GM23338 (cell line): ENCODE data around the gene PTRHD1. TPM values are rescaled to one million over a fixed set of nuclear protein-coding genes. Genes with fewer than 3 reads are reported as not detected.

Experiments
- ATAC-seq: fragments of 200-7000 bp; cut with Tn5 transposase; 3 replicates; pipeline ENCODE4 v1.9.1; 2020
- DNase-seq: peaks from one replicate; pipeline ENCODE4 v3.0.0-alpha.2; 2015; ENCODE audit warnings: low spot score
- H2AFZ ChIP-seq: fragments of 200-600 bp; sonication (generic); 2 replicates; pipeline ENCODE4 v1.8.0; 2016; ENCODE audit warnings: antibody characterized with exemption, mild to moderate bottlenecking, moderate library complexity
- H3F3A ChIP-seq: fragments of 200-600 bp; sonication (generic); replicated peaks from 2 replicates; pipeline ENCODE4 v1.8.0; 2017; ENCODE audit warnings: antibody characterized with exemption, mixed run types, low read depth
- H3K27ac ChIP-seq: fragments of 200-600 bp; sonication (generic); 2 replicates; pipeline ENCODE4 v1.6.1; 2016; ENCODE audit warnings: low read depth
- H3K27me3 ChIP-seq: fragments of 200-600 bp; sonication (generic); 2 replicates; pipeline ENCODE4 v1.8.0; 2016; ENCODE audit warnings: mild to moderate bottlenecking, mixed run types, moderate library complexity; ENCODE audit not compliant: insufficient read depth
- H3K36me3 ChIP-seq: fragments of 200-600 bp; sonication (generic); 2 replicates; pipeline ENCODE4 v1.8.0; 2016; ENCODE audit warnings: mild to moderate bottlenecking; ENCODE audit not compliant: insufficient read depth
- H3K4me1 ChIP-seq: fragments of 200-600 bp; sonication (generic); 2 replicates; pipeline ENCODE4 v1.8.0; 2016; ENCODE audit warnings: mild to moderate bottlenecking, moderate library complexity; ENCODE audit not compliant: insufficient read depth
- H3K4me2 ChIP-seq: fragments of 200-600 bp; sonication (generic); 2 replicates; pipeline ENCODE4 v1.7.1; 2017; ENCODE audit warnings: mixed run types
- H3K4me3 ChIP-seq: fragments of 200-600 bp; sonication (generic); 2 replicates; pipeline ENCODE4 v1.6.1; 2016; ENCODE audit warnings: mixed run types
- H3K79me2 ChIP-seq: fragments of 200-600 bp; sonication (generic); replicated peaks from 2 replicates; pipeline ENCODE4 v1.8.0; 2017; ENCODE audit warnings: mild to moderate bottlenecking; ENCODE audit not compliant: insufficient read depth
- H3K9me2 ChIP-seq: fragments of 200-600 bp; sonication (generic); 2 replicates; pipeline ENCODE4 v1.8.0; 2017; ENCODE audit not compliant: insufficient read depth
- H4K20me1 ChIP-seq: fragments of 200-600 bp; sonication (generic); replicated peaks from 2 replicates; pipeline ENCODE4 v1.8.0; 2017; ENCODE audit warnings: mild to moderate bottlenecking; ENCODE audit not compliant: insufficient read depth
- H3K27ac Mint-ChIP-seq: 2 replicates; pipeline ENCODE4 v1.8.0; 2020; ENCODE audit warnings: inconsistent platforms, mild to moderate bottlenecking, moderate library complexity, mixed read lengths
- H3K27me3 Mint-ChIP-seq: 3 replicates; pipeline ENCODE4 v1.8.0; 2022; ENCODE audit warnings: low read depth, mild to moderate bottlenecking, moderate library complexity, mixed read lengths, inconsistent platforms; ENCODE audit not compliant: insufficient read depth, poor library complexity
- H3K36me3 Mint-ChIP-seq: 3 replicates; pipeline ENCODE4 v1.8.0; 2021; ENCODE audit warnings: low read depth, mild to moderate bottlenecking, inconsistent platforms, moderate library complexity, mixed read lengths
- H3K4me1 Mint-ChIP-seq: 3 replicates; pipeline ENCODE4 v1.8.0; 2020; ENCODE audit warnings: mild to moderate bottlenecking, inconsistent platforms, mixed read lengths
- H3K4me3 Mint-ChIP-seq: 3 replicates; pipeline ENCODE4 v1.8.0; 2021; ENCODE audit warnings: moderate library complexity, mild to moderate bottlenecking, inconsistent platforms, mixed read lengths
- H3K9me3 Mint-ChIP-seq: 3 replicates; pipeline ENCODE4 v1.8.0; 2020; ENCODE audit warnings: moderate library complexity, mild to moderate bottlenecking, inconsistent platforms, mixed read lengths
- CREB1 ChIP-seq: fragments of 250-450 bp; sonication (Bioruptor Pico); IDR thresholded peaks from 2 replicates; pipeline ENCODE4 v1.5.0; 2020; ENCODE audit warnings: low read depth, mild to moderate bottlenecking, moderate library complexity
- CTCF ChIP-seq, 2 experiments: fragments of 200-600 bp in 1 of 2; sonication (generic) in 1 of 2; conservative IDR thresholded peaks; 2 replicates each; pipeline versions ENCODE4 v1.5.1 to v1.6.1; 2016 to 2017; ENCODE audit warnings: antibody characterized with exemption in 2 of 2, low read depth in 2 of 2, mild to moderate bottlenecking in 2 of 2, moderate library complexity in 1 of 2
- ETS1 ChIP-seq: IDR thresholded peaks from 2 replicates; pipeline ENCODE4 v1.6.1; 2016; ENCODE audit warnings: antibody characterized with exemption
- EZH2phosphoT487 ChIP-seq: fragments of 200-600 bp; sonication (generic); IDR thresholded peaks from one replicate; pipeline ENCODE4 v1.8.1; 2018; ENCODE audit warnings: antibody characterized with exemption; ENCODE audit not compliant: unreplicated experiment
- NANOG ChIP-seq: IDR thresholded peaks from 2 replicates; pipeline ENCODE4 v1.6.1; 2016; ENCODE audit warnings: antibody characterized with exemption, borderline replicate concordance
- STAT1 ChIP-seq: IDR thresholded peaks from one replicate; pipeline ENCODE4 v1.6.1; 2016; ENCODE audit warnings: antibody characterized with exemption; ENCODE audit not compliant: unreplicated experiment
- ZNF114 ChIP-seq: fragments of 250-450 bp; sonication (Bioruptor Pico); IDR thresholded peaks from 2 replicates; pipeline ENCODE4 v1.5.0; 2020; ENCODE audit warnings: mild to moderate bottlenecking, moderate library complexity
- ZNF331 ChIP-seq: fragments of 250-450 bp; sonication (Bioruptor Pico); IDR thresholded peaks from 2 replicates; pipeline ENCODE4 v1.5.0; 2020; ENCODE audit warnings: low read depth, mild to moderate bottlenecking, moderate library complexity
- ZNF462 ChIP-seq: fragments of 250-450 bp; sonication (Bioruptor Pico); IDR thresholded peaks from 2 replicates; pipeline ENCODE4 v1.5.0; 2020; ENCODE audit warnings: mild to moderate bottlenecking, moderate library complexity
- polyA plus RNA-seq: library from polyadenylated mRNA; unstranded; fragments of >200 nt; fragmentation: Nextera tagmentation; extraction: Ambion mirVana; gene quantifications from 2 replicates; pipeline ENCODE4 v1.2.1, GENCODE V29; 2016
- total RNA-seq: library from RNA; depleted of rRNA; stranded (reverse); fragments of >200 nt; shearing (Covaris generic); gene quantifications from 2 replicates; pipeline ENCODE4 v1.2.3, GENCODE V29; 2014

The PTRHD1 gene
- total and polyA plus RNA-seq, 2 experiments from 2014 or later = 46.9 to 105 TPM

- TF ChIP-seq ZNF462 (CRISPR knock-in tag) = no peak
- no peak for TF ChIP-seq ETS1
- TF ChIP-seq STAT1 = no peak
- no peak for TF ChIP-seq NANOG
- TF ChIP-seq CREB1 (CRISPR knock-in tag) = no peak
These were observed 36.4 kb downstream of the PTRHD1 start (continued) for GRCh38 chr2:24756789-24757188.

- Histone ChIP-seq H3K27ac (0 out of 2 replicates have a peak overlapping the region, but pooled peaks have one; percentile 28), H3K36me3 (peaks cover 7% of the 10 kb centered on the region; the same call in 1 of the 2 replicates), H3K4me2 (0 out of 2 replicates have a peak overlapping the region, but pooled peaks have one; percentile 36), H4K20me1 (no peaks in the 10 kb centered on the region; the same call in 1 of the 2 replicates), H3K79me2 (no peaks in the 10 kb centered on the region), H3K27me3 (no peaks in the 10 kb centered on the region), H3K9me2 (0 out of 2 replicates have a peak, but pooled peaks cover 4% of the 10 kb centered on the region), H3K4me1 (peaks cover 11% of the 10 kb centered on the region; the same call in 1 of the 2 replicates), H2AFZ (no peak overlapping the region), H3K4me3 (no peak overlapping the region), H3F3A (no peaks in the 10 kb centered on the region)
- Mint-ChIP-seq H3K27ac (no peak overlapping the region), H3K9me3 (no peaks in the 10 kb centered on the region), H3K4me1 (no peaks in the 10 kb centered on the region), H3K27me3 (no peaks in the 10 kb centered on the region), H3K4me3 (no peak overlapping the region), H3K36me3 (peaks cover 3% of the 10 kb centered on the region; the same call in 2 of the 3 replicates)
- TF ChIP-seq EZH2phosphoT487 (no peak), CTCF (conservative IDR thresholded peaks at IDR 0.05; ENCODE audit: low read depth in 2 of 2) (no peak), ZNF114 (CRISPR knock-in tag) (no peak), CREB1 (CRISPR knock-in tag) (no peak), ZNF331 (CRISPR knock-in tag) (no peak)
- DNase-seq (peak; percentile 34), ATAC-seq (peak; percentile 71)
These were observed 38.0 kb downstream of the PTRHD1 start for GRCh38 chr2:24754985-24755705.
